Endodermal cell (in vitro differentiated cells): ENCODE data around the gene TBCE. TPM values are rescaled to one million over a fixed set of nuclear protein-coding genes. Genes with fewer than 3 reads are reported as not detected.
"Not testable (repeated sequence)": the region's sequence is repeated elsewhere in the genome, so short reads cannot be mapped to it uniquely, and the experiment has no call there.

Source experiments
- DNase-seq: peaks from one replicate; pipeline ENCODE4 v3.0.0-alpha.2; 2017
- H3K27ac ChIP-seq: 2 replicates; pipeline ENCODE4 v1.5.1; 2013; ENCODE audit warnings: mild to moderate bottlenecking, low read depth, low read length, moderate library complexity
- H3K27me3 ChIP-seq: 2 replicates; pipeline ENCODE4 v1.6.1; 2013; ENCODE audit warnings: mild to moderate bottlenecking, low read length, moderate library complexity; ENCODE audit not compliant: insufficient read depth, control insufficient read depth, poor library complexity, severe bottlenecking
- H3K36me3 ChIP-seq: 2 replicates; pipeline ENCODE4 v1.7.0; 2013; ENCODE audit warnings: mild to moderate bottlenecking, low read length, moderate library complexity; ENCODE audit not compliant: control insufficient read depth, insufficient read depth
- H3K4me1 ChIP-seq: one replicate; pipeline ENCODE4 v1.7.0; 2013; ENCODE audit warnings: low read length; ENCODE audit not compliant: control insufficient read depth, insufficient read depth
- H3K4me3 ChIP-seq: 2 replicates; pipeline ENCODE4 v1.5.1; 2013; ENCODE audit warnings: mild to moderate bottlenecking, low read length, moderate library complexity
- H3K9ac ChIP-seq: 2 replicates; pipeline ENCODE4 v1.6.1; 2013; ENCODE audit warnings: mild to moderate bottlenecking, low read length, moderate library complexity; ENCODE audit not compliant: poor library complexity, severe bottlenecking; ENCODE audit errors: extremely low read depth
- H3K9me3 ChIP-seq: 2 replicates; pipeline ENCODE4 v1.6.1; 2013; ENCODE audit warnings: mild to moderate bottlenecking, low read length, moderate library complexity; ENCODE audit not compliant: control insufficient read depth
- H3K27ac Mint-ChIP-seq: 2 replicates; pipeline ENCODE4 v1.8.0; 2020; ENCODE audit warnings: mixed read lengths
- H3K27me3 Mint-ChIP-seq: 2 replicates; pipeline ENCODE4 v1.8.0; 2021; ENCODE audit warnings: mild to moderate bottlenecking, mixed read lengths; ENCODE audit not compliant: insufficient read depth
- H3K36me3 Mint-ChIP-seq: 2 replicates; pipeline ENCODE4 v1.8.0; 2020; ENCODE audit warnings: low read depth, mixed read lengths
- H3K4me1 Mint-ChIP-seq: 2 replicates; pipeline ENCODE4 v1.8.0; 2020; ENCODE audit warnings: mixed read lengths
- H3K4me3 Mint-ChIP-seq: 2 replicates; pipeline ENCODE4 v1.8.0; 2020; ENCODE audit warnings: mild to moderate bottlenecking, moderate library complexity, mixed read lengths
- H3K9me3 Mint-ChIP-seq: 2 replicates; pipeline ENCODE4 v1.8.0; 2020; ENCODE audit warnings: mild to moderate bottlenecking, mixed read lengths
- CTCF ChIP-seq: fragments of 200-600 bp; sonication (generic); conservative IDR thresholded peaks from 2 replicates; pipeline ENCODE4 v1.5.0; 2021; ENCODE audit warnings: antibody characterized with exemption, mild to moderate bottlenecking
- WGBS, 2 experiments: methylation state at CpG; one replicate each; pipeline versions ENCODE4 v1.1.5 to v1.1.7; 2013; ENCODE audit warnings: missing lambda C conversion rate in 2 of 2, mixed read lengths in 1 of 2; ENCODE audit not compliant: insufficient coverage in 1 of 2, insufficient read length in 1 of 2; 5-methylcytosine and 5-hydroxymethylcytosine counted together
- total RNA-seq, 2 donors: library from RNA; stranded (reverse); fragmentation: NEBNext Ultra II Directional in 1 of 2; extraction: Animal tissue kit (Norgen Biotek cat#: 25700) in 1 of 2; gene quantifications; 2 replicates in 1 of 2; 3 replicates in 1 of 2; pipeline ENCODE4 v1.2.1, GENCODE V29; 2021

Gene TBCE
- total RNA-seq, 2 donors from 2014 or later, result 31.8 to 33.3 TPM

GRCh38 chr1:235460770-235461169 lies 93.5 kb downstream of the TBCE start:
- peaks cover 43% of the 10 kb centered on the region for H3K36me3 Mint-ChIP-seq
- no peak overlapping the region for H3K4me3 ChIP-seq
- peaks cover 11% of the 10 kb centered on the region for H3K9me3 ChIP-seq
- no peaks in the 10 kb centered on the region for H3K27me3 Mint-ChIP-seq
- DNase-seq, result no peak
- no peaks in the 10 kb centered on the region for H3K27me3 ChIP-seq
- no peaks in the 10 kb centered on the region for H3K4me1 Mint-ChIP-seq
- no peak overlapping the region for H3K9ac ChIP-seq
- peaks cover 4% of the 10 kb centered on the region for H3K9me3 Mint-ChIP-seq
- TF ChIP-seq CTCF, result no peak
- H3K4me1 ChIP-seq, result no peaks in the 10 kb centered on the region
- H3K27ac ChIP-seq, result no peak overlapping the region
- no peak overlapping the region for H3K27ac Mint-ChIP-seq
- WGBS, 2 experiments, result 94% methylated on average over 2 to 5 of the region's 5 CpGs
- no peak overlapping the region for H3K4me3 Mint-ChIP-seq
- peaks cover 19% of the 10 kb centered on the region for H3K36me3 ChIP-seq

- H3K4me1 ChIP-seq, result no peaks in the 10 kb centered on the region
- Mint-ChIP-seq H3K9me3 (peaks cover 4% of the 10 kb centered on the region), H3K4me1 (no peaks in the 10 kb centered on the region), H3K27me3 (no peaks in the 10 kb centered on the region), H3K27ac (no peak overlapping the region), H3K36me3 (peaks cover 50% of the 10 kb centered on the region), H3K4me3 (no peak overlapping the region)
- peaks cover 11% of the 10 kb centered on the region for H3K9me3 ChIP-seq
- no peak overlapping the region for H3K4me3 ChIP-seq
- H3K27me3 ChIP-seq, result no peaks in the 10 kb centered on the region
- H3K36me3 ChIP-seq, result peaks cover 21% of the 10 kb centered on the region
- 88% methylated on average over 1 of the region's 1 CpG; no CpG with 5 or more reads in 1 of the 2 experiments for WGBS, 2 experiments
- TF ChIP-seq CTCF, result no peak
- no peak for DNase-seq
- H3K9ac ChIP-seq, result no peak overlapping the region
- no peak overlapping the region for H3K27ac ChIP-seq
These were observed 94.7 kb downstream of the TBCE start for GRCh38 chr1:235461954-235462353.

GRCh38 chr1:235462832-235463231 lies 95.6 kb downstream of the TBCE start:
- H3K36me3 Mint-ChIP-seq, result peaks cover 50% of the 10 kb centered on the region

GRCh38 chr1:235465066-235465465 lies 97.8 kb downstream of the TBCE start:
- H3K4me3 ChIP-seq, result no peak overlapping the region
- Mint-ChIP-seq H3K27ac (no peak overlapping the region), H3K4me3 (no peak overlapping the region), H3K36me3 (peaks cover 64% of the 10 kb centered on the region), H3K4me1 (no peaks in the 10 kb centered on the region), H3K9me3 (peaks cover 4% of the 10 kb centered on the region), H3K27me3 (no peaks in the 10 kb centered on the region)
- peaks cover 28% of the 10 kb centered on the region for H3K36me3 ChIP-seq
- no peak for DNase-seq
- no peak overlapping the region for H3K27ac ChIP-seq
- H3K9ac ChIP-seq, result no peak overlapping the region
- H3K9me3 ChIP-seq, result peaks cover 11% of the 10 kb centered on the region
- H3K4me1 ChIP-seq, result no peaks in the 10 kb centered on the region
- no peak for TF ChIP-seq CTCF
- 97% methylated on average over 2 of the region's 3 CpGs; no CpG with 5 or more reads in 1 of the 2 experiments for WGBS, 2 experiments
- H3K27me3 ChIP-seq, result no peaks in the 10 kb centered on the region

More at GRCh38 chr1:235462832-235463231, 95.6 kb downstream of the TBCE start:
- not testable (repeated sequence) for H3K9me3 Mint-ChIP-seq, H3K4me1 Mint-ChIP-seq, H3K4me1 ChIP-seq, H3K27me3 ChIP-seq, H3K27ac ChIP-seq, DNase-seq, H3K4me3 Mint-ChIP-seq, H3K27me3 Mint-ChIP-seq, H3K4me3 ChIP-seq, H3K9ac ChIP-seq, H3K27ac Mint-ChIP-seq
- Histone ChIP-seq H3K36me3 (peaks cover 21% of the 10 kb centered on the region), H3K9me3 (peaks cover 11% of the 10 kb centered on the region)
- 87 to 97% methylated on average over 2 to 3 of the region's 3 CpGs for WGBS, 2 experiments
